Neural progenitor cell (in vitro differentiated cells): ENCODE measurements around the gene KRTAP10-4.

Experiments
- CTCF ChIP-seq: fragments of 200-600 bp; sonication (generic); IDR thresholded peaks from 2 replicates; pipeline ENCODE4 v1.5.1; 2017; ENCODE audit warnings: antibody characterized with exemption, mild to moderate bottlenecking
- EZH2 ChIP-seq: fragments of 200-600 bp; sonication (generic); IDR thresholded peaks from 2 replicates; pipeline ENCODE4 v1.6.1; 2017; ENCODE audit warnings: antibody characterized with exemption, mild to moderate bottlenecking, moderate library complexity

- TF ChIP-seq EZH2 (no peak), CTCF (no peak)
These were observed 16.8 kb downstream of the KRTAP10-4 start for GRCh38 chr21:44590311-44590721.
